Fibroblast of pulmonary artery (primary cell): ENCODE measurements around the gene CRTC1.

Experiments used
- DNase-seq: peaks from one replicate; pipeline ENCODE4 v3.0.0-alpha.2; 2010; ENCODE audit warnings: low read depth
- H3K4me3 ChIP-seq: replicated peaks from 2 replicates; pipeline ENCODE4 v1.5.1; 2011; ENCODE audit warnings: low read depth, mild to moderate bottlenecking, control low read depth, low read length, moderate library complexity
- TF ChIP-seq, protein P1 (sequence below): IDR thresholded peaks from 2 replicates; pipeline ENCODE4 v1.5.1; 2011; ENCODE audit warnings: mild to moderate bottlenecking, control low read depth, low read length, inconsistent platforms; ENCODE audit errors: missing control alignments

Gene CRTC1

GRCh38 chr19:18765224-18765623, 81.7 kb downstream of the CRTC1 start:
- DNase-seq = no peak
- TF ChIP-seq, protein P1, sequence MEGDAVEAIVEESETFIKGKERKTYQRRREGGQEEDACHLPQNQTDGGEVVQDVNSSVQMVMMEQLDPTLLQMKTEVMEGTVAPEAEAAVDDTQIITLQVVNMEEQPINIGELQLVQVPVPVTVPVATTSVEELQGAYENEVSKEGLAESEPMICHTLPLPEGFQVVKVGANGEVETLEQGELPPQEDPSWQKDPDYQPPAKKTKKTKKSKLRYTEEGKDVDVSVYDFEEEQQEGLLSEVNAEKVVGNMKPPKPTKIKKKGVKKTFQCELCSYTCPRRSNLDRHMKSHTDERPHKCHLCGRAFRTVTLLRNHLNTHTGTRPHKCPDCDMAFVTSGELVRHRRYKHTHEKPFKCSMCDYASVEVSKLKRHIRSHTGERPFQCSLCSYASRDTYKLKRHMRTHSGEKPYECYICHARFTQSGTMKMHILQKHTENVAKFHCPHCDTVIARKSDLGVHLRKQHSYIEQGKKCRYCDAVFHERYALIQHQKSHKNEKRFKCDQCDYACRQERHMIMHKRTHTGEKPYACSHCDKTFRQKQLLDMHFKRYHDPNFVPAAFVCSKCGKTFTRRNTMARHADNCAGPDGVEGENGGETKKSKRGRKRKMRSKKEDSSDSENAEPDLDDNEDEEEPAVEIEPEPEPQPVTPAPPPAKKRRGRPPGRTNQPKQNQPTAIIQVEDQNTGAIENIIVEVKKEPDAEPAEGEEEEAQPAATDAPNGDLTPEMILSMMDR = no peak
- H3K4me3 ChIP-seq = no peak overlapping the region

DNA sequence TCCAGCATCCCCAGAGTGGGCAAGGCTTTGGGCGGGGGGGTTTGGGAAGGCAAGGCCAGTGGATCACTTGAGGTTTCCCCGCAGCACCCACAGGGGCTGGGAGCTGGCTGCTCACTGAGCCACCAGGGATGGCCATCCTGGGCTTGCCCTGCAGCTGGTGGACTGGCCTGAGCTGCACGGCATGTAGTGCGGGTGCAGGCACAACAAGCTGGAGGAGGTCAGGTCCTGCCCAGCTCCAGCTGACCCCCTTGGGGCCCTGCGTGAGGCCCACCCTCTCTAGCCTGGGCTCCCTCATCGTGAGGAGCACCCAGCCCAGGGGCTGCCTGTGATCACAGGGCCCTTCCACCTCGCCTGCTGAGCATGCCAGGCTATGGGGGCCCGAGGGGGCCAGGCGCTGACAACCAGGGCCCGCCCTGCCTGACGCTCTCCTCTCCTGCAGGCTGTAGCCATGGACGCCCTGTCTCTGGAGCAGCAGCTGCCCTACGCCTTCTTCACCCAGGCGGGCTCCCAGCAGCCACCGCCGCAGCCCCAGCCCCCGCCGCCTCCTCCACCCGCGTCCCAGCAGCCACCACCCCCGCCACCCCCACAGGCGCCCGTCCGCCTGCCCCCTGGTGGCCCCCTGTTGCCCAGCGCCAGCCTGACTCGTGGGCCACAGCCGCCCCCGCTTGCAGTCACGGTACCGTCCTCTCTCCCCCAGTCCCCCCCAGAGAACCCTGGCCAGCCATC, 84.7 kb downstream of the CRTC1 start:
- TF ChIP-seq, protein P1 = no peak
- DNase-seq = no peak
- H3K4me3 ChIP-seq = no peak overlapping the region

GRCh38 chr19:18768997-18769891, 85.8 kb downstream of the CRTC1 start:
- TF ChIP-seq, protein P1 = no peak
- H3K4me3 ChIP-seq = no peak overlapping the region
- no peak for DNase-seq

- TF ChIP-seq, protein P1 = no peak
- H3K4me3 ChIP-seq = no peak overlapping the region
- no peak for DNase-seq
Observed at GRCh38 chr19:18769989-18770528, 86.6 kb downstream of the CRTC1 start.

- TF ChIP-seq, protein P1 = no peak
- DNase-seq = no peak
- no peak overlapping the region for H3K4me3 ChIP-seq
Observed at GRCh38 chr19:18770663-18771327, 87.3 kb downstream of the CRTC1 start.

GRCh38 chr19:18771328-18772242, 88.1 kb downstream of the CRTC1 start:
- TF ChIP-seq, protein P1 = peak; percentile 30
- no peak overlapping the region for H3K4me3 ChIP-seq
- DNase-seq = no peak
